Tibial artery (tissue), 4 donors: ENCODE results near the gene SAMD4A.
"Not testable (repeated sequence)": the region's sequence is repeated elsewhere in the genome, so short reads cannot be mapped to it uniquely, and the experiment has no call there.

Source experiments
- DNase-seq, 2 donors: peaks; one replicate each; pipeline ENCODE4 v3.0.0-alpha.2; 2019
- H3K27ac ChIP-seq, 2 donors: fragments of 200-600 bp; sonication (generic) in 1 of 2; 1 replicate in 1 of 2; 2 replicates in 1 of 2; pipeline ENCODE4 v1.5.1; 2018 to 2019; ENCODE audit warnings: mild to moderate bottlenecking in 1 of 2
- H3K27me3 ChIP-seq, 2 donors: fragments of 200-600 bp; sonication (generic) in 1 of 2; one replicate each; pipeline versions ENCODE4 v1.5.1 to v1.6.0; 2016 to 2019
- H3K36me3 ChIP-seq, 3 donors: fragments of 200-600 bp; sonication (generic) in 2 of 3; one replicate each; pipeline ENCODE4 v1.5.1; 2016 to 2019; ENCODE audit warnings: mild to moderate bottlenecking in 2 of 3
- H3K4me1 ChIP-seq, 4 donors: fragments of 200-600 bp; sonication (generic) in 2 of 4; 1 replicate in 3 of 4; 2 replicates in 1 of 4; pipeline ENCODE4 v1.5.1; 2016 to 2019
- H3K4me3 ChIP-seq, 2 donors: fragments of 200-600 bp; sonication (generic) in 1 of 2; 1 replicate in 1 of 2; 2 replicates in 1 of 2; pipeline ENCODE4 v1.5.1; 2018 to 2019; ENCODE audit warnings: mild to moderate bottlenecking in 2 of 2
- H3K9me3 ChIP-seq, 3 donors: fragments of 200-600 bp; sonication (generic) in 1 of 3; one replicate each; pipeline ENCODE4 v1.5.1; 2016 to 2019
- CTCF ChIP-seq, 2 experiments: fragments of 200-600 bp in 1 of 2; fragments of 450-650 bp in 1 of 2; IDR thresholded peaks; one replicate each; pipeline ENCODE4 v1.5.1; 2017 to 2019; ENCODE audit warnings: antibody characterized with exemption in 2 of 2, mild to moderate bottlenecking in 1 of 2, moderate library complexity in 1 of 2
- intact Hi-C: fragments of 100-400 bp; cut with DNase I; formaldehyde crosslinking; loops from one replicate; pipeline ENCODE4 v1.15.0; 2023; ENCODE audit warnings: low total_unique reads

The SAMD4A gene

GRCh38 chr14:54797556-54797955 is 230.6 kb downstream of the SAMD4A start:
- peaks cover 0 to 5% (median 0%) of the 10 kb centered on the region in 3 donors for H3K36me3 ChIP-seq
- TF ChIP-seq CTCF (IDR thresholded peaks at IDR 0.05), result no peak
- intact Hi-C loops, result no loop called here
- H3K27ac ChIP-seq, result no peak overlapping the region
- peak in 1 of 2 donors; percentile 39 for DNase-seq
- H3K9me3 ChIP-seq, result peaks cover 0 to 7% (median 0%) of the 10 kb centered on the region in 3 donors
- H3K4me1 ChIP-seq, result peaks cover 0 to 5% (median 2%) of the 10 kb centered on the region in 4 donors
- H3K27me3 ChIP-seq, result no peaks in the 10 kb centered on the region
- H3K4me3 ChIP-seq, result no peak overlapping the region

- H3K27me3 ChIP-seq, result no peaks in the 10 kb centered on the region
- intact Hi-C loops, result no loop called here
- H3K9me3 ChIP-seq, result peaks cover 0 to 7% (median 0%) of the 10 kb centered on the region in 3 donors
- DNase-seq, result peak in 1 of 2 donors; percentile 13
- peaks cover 0 to 5% (median 2%) of the 10 kb centered on the region in 4 donors for H3K4me1 ChIP-seq
- no peak overlapping the region for H3K27ac ChIP-seq
- no peak overlapping the region for H3K4me3 ChIP-seq
- H3K36me3 ChIP-seq, result peaks cover 0 to 5% (median 0%) of the 10 kb centered on the region in 3 donors
- TF ChIP-seq CTCF (IDR thresholded peaks at IDR 0.05), result no peak
Observed at GRCh38 chr14:54797986-54798385, 231.1 kb downstream of the SAMD4A start.

- peaks cover 0 to 5% (median 0%) of the 10 kb centered on the region in 3 donors for H3K36me3 ChIP-seq
- no peaks in the 10 kb centered on the region for H3K27me3 ChIP-seq
- peaks cover 0 to 5% (median 2%) of the 10 kb centered on the region in 4 donors for H3K4me1 ChIP-seq
- intact Hi-C loops, result no loop called here
- H3K9me3 ChIP-seq, result peaks cover 0 to 7% (median 0%) of the 10 kb centered on the region in 3 donors
- H3K27ac ChIP-seq, result no peak overlapping the region
- no peak for DNase-seq
- TF ChIP-seq CTCF (IDR thresholded peaks at IDR 0.05), result no peak
- H3K4me3 ChIP-seq, result no peak overlapping the region
Observed at GRCh38 chr14:54798465-54799124, 231.7 kb downstream of the SAMD4A start.

GRCh38 chr14:54801482-54801881 is 234.6 kb downstream of the SAMD4A start:
- peaks cover 0 to 10% (median 5%) of the 10 kb centered on the region in 4 donors for H3K4me1 ChIP-seq
- H3K27me3 ChIP-seq, H3K9me3 ChIP-seq, DNase-seq, H3K4me3 ChIP-seq, H3K27ac ChIP-seq, H3K36me3 ChIP-seq: not testable (repeated sequence)
- intact Hi-C loops, result loop anchor here (10.0 kb wide), 1 partner anchor 107 kb away; no protein-coding TSS in a partner anchor

- Histone ChIP-seq H3K9me3 (no peaks in the 10 kb centered on the region), H3K4me3 (no peak overlapping the region), H3K36me3 (no peaks in the 10 kb centered on the region), H3K4me1 (peaks cover 0 to 8% (median 3%) of the 10 kb centered on the region in 4 donors), H3K27me3 (no peaks in the 10 kb centered on the region), H3K27ac (no peak overlapping the region)
- TF ChIP-seq CTCF (IDR thresholded peaks at IDR 0.05), result no peak
- intact Hi-C loops, result loop anchor here (10.0 kb wide), 1 partner anchor 109 kb away; no protein-coding TSS in a partner anchor
- DNase-seq, result no peak
Observed at GRCh38 chr14:54803396-54803795, 236.5 kb downstream of the SAMD4A start.

GRCh38 chr14:54803926-54804537 is 237.1 kb downstream of the SAMD4A start:
- Histone ChIP-seq H3K4me3 (no peak overlapping the region), H3K4me1 (peaks cover 0 to 8% (median 3%) of the 10 kb centered on the region in 4 donors), H3K36me3 (no peaks in the 10 kb centered on the region), H3K9me3 (no peaks in the 10 kb centered on the region), H3K27ac (no peak overlapping the region), H3K27me3 (no peaks in the 10 kb centered on the region)
- no peak for TF ChIP-seq CTCF (IDR thresholded peaks at IDR 0.05)
- no peak for DNase-seq
- intact Hi-C loops, result loop anchor here (10.0 kb wide), 1 partner anchor 109 kb away; no protein-coding TSS in a partner anchor
